Loucy (cell line): ENCODE measurements around the gene ITPKA.

Source experiments
- EZH2phosphoT487 ChIP-seq: fragments of 200-600 bp; IDR thresholded peaks from 2 replicates; pipeline ENCODE4 v1.6.1; 2018; ENCODE audit warnings: antibody characterized with exemption, mild to moderate bottlenecking, moderate library complexity, borderline replicate concordance
- TF ChIP-seq, protein P1 (sequence below): fragments of 200-600 bp; sonication (generic); conservative IDR thresholded peaks from 2 replicates; pipeline ENCODE4 v1.5.1; 2014; ENCODE audit warnings: mild to moderate bottlenecking, antibody characterized with exemption, low read length

- TF ChIP-seq, protein P1, sequence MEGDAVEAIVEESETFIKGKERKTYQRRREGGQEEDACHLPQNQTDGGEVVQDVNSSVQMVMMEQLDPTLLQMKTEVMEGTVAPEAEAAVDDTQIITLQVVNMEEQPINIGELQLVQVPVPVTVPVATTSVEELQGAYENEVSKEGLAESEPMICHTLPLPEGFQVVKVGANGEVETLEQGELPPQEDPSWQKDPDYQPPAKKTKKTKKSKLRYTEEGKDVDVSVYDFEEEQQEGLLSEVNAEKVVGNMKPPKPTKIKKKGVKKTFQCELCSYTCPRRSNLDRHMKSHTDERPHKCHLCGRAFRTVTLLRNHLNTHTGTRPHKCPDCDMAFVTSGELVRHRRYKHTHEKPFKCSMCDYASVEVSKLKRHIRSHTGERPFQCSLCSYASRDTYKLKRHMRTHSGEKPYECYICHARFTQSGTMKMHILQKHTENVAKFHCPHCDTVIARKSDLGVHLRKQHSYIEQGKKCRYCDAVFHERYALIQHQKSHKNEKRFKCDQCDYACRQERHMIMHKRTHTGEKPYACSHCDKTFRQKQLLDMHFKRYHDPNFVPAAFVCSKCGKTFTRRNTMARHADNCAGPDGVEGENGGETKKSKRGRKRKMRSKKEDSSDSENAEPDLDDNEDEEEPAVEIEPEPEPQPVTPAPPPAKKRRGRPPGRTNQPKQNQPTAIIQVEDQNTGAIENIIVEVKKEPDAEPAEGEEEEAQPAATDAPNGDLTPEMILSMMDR: no peak
- TF ChIP-seq EZH2phosphoT487: no peak
These were observed 7.4 kb upstream of the ITPKA start for GRCh38 chr15:41486286-41486685.
